ENCODE measurements around the gene RNF115. TPM values are rescaled to one million over a fixed set of nuclear protein-coding genes. Genes with fewer than 3 reads are reported as not detected.
"Not testable (repeated sequence)": the region's sequence is repeated elsewhere in the genome, so short reads cannot be mapped to it uniquely, and the experiment has no call there.

The RNF115 gene
- polyA plus RNA-seq, 12 donors: 12.0 to 23.2 (median 18.9) TPM; not detected in 1

- peak; percentile 20 for DNase-seq
Measured at GRCh38 chr1:145782272-145783099, 41.4 kb downstream of the RNF115 start.

- no peak for DNase-seq
Measured at GRCh38 chr1:145778146-145778540, 45.8 kb downstream of the RNF115 start.

GRCh38 chr1:145777357-145778145 is 46.3 kb downstream of the RNF115 start:
- DNase-seq: no peak

DNA sequence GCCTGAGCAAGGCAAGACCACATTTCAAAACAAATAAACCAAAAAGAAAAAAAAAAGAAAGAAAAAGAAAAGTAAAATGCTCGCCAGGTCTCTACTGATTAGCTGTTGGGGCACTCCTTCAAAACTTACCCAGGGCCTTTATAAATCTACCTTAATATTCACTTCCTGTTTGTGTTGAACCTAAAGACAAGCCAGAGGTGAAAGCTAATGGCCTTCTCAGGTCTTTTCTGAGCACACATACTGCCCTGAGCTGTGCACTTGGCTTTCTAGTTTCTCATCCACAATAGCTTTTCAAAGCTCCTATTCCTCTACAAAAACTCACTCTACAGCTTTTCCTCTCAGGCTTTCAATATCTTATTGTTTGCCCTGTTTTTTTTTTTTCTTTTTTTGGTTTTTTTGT is 50.5 kb downstream of the RNF115 start:
- no peak for DNase-seq

DNA sequence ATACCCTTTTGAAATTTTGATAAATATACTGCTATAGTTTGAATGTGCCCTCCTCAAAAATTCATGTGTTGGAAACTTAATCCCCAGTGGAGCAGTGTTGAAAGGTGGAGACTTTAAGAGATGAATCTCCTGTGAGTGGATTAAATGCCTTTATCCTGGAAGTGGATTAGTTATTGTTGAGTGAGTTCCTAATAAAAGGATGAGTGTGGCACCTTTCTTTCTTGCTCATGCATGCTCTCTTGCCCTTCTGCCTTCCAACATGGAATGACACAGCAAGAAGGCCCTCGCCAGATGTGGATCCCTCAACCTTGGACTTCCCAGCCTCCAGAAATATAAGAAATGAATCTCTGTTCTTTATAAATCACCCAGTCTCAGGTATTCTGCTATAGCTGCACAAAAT is 52.8 kb downstream of the RNF115 start:
- no peak for DNase-seq

DNA sequence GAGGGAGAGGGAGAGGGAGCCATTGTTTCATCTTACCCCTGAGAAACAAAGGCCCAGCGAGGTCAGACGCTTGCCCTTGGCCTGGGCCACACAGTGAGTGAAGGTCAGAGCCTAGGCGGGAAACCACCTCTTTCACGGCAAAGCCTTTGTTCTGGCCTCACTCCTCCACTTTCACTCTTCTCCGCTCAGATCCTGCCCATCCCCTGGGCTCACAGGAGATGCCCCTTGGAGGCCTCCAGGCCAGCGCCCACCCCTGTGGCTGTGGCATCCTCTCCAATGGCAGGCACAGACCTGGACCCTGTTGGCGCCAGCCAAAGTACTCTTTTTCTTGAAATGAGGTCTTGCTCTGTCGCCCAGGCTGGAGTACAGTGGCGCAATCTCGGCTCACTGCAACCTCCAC is 55.9 kb downstream of the RNF115 start:
- not testable (repeated sequence) for DNase-seq

DNA sequence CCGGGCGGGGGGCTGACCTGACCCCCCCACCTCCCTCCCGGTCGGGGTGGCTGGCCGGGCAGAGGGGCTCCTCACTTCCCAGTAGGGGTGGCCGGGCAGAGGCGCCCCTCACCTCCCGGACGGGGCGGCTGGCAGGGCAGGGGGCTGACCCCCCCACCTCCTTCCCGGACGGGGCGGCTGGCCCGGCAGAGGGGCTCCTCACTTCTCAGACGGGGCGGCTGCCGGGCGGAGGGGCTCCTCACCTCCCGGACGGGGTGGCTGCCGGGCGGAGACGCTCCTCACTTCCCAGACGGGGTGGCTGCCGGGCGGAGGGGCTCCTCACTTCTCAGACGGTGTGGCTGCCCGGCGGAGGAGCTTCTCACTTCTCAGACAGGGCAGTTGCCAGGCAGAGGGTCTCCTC is 57.0 kb downstream of the RNF115 start:
- DNase-seq: not testable (repeated sequence)

DNA sequence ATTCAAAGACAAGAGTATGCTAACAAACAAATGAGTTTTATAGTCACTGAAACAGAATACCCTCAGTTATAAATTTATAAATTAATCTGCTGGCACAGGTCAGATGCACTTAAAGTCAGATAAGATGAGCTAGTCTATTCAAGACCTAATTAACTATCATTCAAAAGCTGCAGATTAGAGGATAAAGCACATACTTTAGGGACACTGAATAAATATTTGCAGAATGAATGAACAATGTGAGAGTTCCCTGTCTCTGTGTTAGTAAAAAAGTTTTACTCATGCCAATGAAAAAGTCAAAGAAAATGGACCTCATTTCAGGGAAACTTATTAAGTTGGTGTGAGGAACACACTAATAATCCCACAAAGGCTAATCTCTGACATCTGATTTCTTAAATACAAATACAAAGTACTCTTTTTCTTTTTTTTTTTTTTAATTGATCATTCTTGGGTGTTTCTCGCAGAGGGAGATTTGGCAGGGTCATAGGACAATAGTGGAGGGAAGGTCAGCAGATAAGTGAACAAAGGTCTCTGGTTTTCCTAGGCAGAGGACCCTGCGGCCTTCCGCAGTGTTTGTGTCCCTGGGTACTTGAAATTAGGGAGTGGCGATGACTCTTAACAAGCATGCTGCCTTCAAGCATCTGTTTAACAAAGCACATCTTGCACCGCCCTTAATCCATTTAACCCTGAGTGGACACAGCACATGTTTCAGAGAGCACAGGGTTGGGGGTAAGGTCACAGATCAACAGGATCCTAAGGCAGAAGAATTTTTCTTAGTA is 58.1 kb downstream of the RNF115 start:
- DNase-seq: not testable (repeated sequence)

DNA sequence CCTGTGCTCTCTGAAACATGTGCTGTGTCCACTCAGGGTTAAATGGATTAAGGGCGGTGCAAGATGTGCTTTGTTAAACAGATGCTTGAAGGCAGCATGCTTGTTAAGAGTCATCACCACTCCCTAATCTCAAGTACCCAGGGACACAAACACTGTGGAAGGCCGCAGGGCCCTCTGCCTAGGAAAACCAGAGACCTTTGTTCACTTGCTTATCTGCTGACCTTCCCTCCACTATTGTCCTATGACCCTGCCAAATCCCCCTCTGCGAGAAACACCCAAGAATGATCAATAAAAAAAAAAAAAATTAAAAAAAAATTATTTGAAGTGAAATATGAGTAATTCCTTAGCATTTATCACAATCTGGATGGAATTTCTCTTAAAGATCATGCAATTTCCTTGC is 58.8 kb downstream of the RNF115 start:
- DNase-seq: not testable (repeated sequence)

DNA sequence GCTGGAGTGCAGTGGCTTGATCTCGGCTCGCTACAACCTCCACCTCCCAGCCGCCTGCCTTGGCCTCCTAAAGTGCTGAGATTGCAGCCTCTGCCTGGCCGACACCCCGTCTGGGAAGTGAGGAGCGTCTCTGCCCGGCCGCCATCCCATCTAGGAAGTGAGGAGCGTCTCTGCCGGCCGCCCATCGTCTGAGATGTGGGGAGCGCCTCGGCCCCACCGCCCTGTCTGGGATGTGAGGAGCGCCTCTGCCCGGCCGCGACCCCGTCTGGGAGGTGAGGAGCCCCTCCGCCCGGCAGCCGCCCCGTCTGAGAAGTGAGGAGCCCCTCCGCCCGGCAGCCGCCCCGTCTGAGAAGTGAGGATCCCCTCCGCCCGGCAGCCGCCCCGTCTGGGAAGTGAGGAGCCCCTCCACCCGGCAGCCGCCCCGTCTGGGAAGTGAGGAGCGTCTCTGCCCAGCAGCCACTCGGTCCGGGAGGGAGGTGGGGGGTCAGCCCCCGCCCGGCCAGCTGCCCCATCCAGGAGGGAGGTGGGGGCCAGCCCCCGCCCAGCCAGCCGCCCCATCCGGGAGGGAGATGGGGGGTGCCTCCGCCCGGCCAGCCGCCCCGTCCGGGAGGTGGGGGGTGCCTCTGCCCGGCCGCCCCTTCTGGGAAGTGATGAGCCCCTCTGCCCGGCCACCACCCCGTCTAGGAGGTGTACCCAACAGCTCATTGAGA is 59.5 kb downstream of the RNF115 start:
- DNase-seq: not testable (repeated sequence)

- not testable (repeated sequence) for DNase-seq
Measured at GRCh38 chr1:145762001-145762400, 61.9 kb downstream of the RNF115 start.

GRCh38 chr1:145761498-145761897 is 62.4 kb downstream of the RNF115 start:
- not testable (repeated sequence) for DNase-seq

DNA sequence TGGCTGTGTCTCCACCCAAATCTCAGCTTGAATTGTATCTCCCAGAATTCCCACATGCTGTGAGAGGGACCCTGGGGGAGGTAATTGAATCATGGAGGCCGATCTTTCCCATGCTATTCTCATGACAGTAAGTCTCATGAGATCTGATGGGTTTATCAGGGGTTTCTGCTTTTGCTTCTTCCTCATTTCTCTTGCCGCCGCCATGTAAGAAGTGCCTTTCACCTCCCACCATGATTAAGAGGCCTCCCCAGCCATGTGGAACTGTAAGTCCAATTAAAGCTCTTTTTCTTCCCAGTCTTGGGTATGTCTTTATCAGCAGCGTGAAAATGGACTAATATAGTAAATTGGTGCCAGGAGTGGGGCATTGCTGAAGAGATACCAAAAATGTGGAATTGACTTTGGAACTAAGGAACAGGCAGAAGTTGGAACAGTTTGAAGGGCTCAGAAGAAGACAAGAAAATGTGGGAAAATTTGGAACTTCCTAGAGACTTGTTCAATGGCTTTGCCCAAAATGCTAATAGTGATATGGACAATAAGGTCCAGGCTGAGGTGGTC is 63.4 kb downstream of the RNF115 start:
- not testable (repeated sequence) for DNase-seq

- no peak for DNase-seq
Measured at GRCh38 chr1:145759721-145760120, 64.2 kb downstream of the RNF115 start.

DNA sequence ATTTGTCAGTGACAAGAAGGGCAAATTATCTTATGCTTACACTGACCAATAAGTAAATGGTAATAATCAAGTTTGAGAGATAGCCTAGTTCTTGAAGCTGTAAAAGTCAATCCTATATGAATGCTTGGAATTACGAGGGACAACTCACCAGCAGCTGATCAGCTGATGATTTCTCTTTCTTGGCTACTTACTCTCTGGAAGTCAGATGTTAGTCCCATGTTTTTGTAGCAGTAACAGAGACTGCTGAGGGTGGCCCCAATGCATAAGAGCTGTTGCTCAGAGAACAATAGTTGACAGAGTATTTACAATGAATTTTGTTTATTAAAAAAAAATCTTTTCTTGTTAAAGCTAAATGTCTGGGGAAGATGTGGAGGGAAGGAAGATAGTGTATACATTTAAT is 65.3 kb downstream of the RNF115 start:
- DNase-seq: no peak

- DNase-seq: no peak
Measured at GRCh38 chr1:145758116-145758515, 65.8 kb downstream of the RNF115 start.

DNA sequence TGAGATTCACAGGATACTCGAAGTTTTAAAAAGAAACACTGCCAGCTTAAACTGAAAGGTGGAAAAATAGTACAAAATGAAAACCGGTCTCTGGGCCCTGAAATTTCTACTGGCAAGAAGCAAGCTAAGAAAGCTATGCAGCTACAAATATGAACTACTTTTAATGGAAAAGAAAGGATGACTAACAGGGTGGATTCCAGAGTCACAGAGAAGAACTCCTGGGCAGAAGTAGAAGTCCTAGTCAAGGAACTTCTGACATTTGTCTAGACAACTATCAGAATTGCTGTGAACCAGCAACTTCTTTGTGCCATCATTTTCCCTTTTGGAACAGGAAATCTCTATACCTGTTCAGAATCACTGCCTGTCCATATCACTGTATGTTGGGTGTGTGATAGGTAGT is 66.5 kb downstream of the RNF115 start:
- DNase-seq: no peak

- peak; percentile 13 for DNase-seq
Measured at GRCh38 chr1:145751491-145752037, 72.3 kb downstream of the RNF115 start.

GRCh38 chr1:145750426-145750825 is 73.5 kb downstream of the RNF115 start:
- no peak for DNase-seq

- no peak for DNase-seq
Measured at GRCh38 chr1:145747398-145748247, 76.3 kb downstream of the RNF115 start.

All from muscle of arm (tissue), 12 donors.